ENCODE results near the gene MEF2D. TPM values are rescaled to one million over a fixed set of nuclear protein-coding genes. Genes with fewer than 3 reads are reported as not detected.

The MEF2D gene
- polyA plus RNA-seq, 3 donors = 21.1 to 31.7 (median 25.8) TPM

DNA sequence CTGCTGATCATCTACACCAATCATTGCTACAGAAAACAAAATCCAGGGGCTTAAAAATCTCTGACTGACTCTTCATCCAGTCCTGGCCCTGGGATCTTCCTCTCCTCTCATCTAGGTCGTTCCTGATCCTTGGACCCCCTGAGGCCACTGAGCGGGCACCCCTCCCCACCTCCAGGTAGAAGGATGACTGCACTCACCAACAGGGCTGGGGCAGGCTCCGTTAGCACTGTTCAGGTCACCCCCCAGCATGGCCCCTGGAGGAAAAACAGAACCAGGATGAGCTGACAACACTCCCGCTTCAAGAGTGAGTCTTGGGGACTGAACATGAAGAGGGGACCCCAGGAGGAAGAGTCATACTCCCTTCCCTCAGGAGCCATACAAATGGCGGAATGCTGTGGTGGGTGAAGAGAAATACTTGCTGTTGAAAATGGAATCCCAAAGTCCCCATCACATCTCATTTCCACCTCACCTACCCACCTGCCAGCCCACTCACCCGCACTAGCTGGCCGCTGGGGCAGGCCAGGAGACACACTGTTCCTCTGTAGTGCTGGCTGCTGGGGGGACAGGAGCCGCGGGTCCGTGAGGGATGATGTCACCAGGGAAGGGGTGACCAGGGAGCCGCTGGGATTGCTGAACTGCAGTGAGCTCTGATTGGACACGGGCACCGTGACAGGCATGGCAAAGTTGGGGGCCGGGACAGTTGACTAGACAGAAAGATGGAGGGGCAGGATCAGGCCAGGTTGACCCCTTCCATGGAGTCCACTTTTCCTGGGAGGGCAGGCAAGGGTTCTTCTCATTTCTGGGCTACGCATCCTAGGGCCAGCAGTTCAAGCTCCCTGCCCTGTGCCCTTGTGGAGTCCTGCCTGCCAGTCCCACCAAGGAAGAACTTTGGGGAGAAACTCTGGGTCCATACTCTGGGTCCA lies 21.2 kb downstream of the MEF2D start:
- DNase-seq (ENCODE audit: extremely low read depth in 1 of 11, low read depth in 9 of 11, low spot score in 4 of 11) = no peak

DNA sequence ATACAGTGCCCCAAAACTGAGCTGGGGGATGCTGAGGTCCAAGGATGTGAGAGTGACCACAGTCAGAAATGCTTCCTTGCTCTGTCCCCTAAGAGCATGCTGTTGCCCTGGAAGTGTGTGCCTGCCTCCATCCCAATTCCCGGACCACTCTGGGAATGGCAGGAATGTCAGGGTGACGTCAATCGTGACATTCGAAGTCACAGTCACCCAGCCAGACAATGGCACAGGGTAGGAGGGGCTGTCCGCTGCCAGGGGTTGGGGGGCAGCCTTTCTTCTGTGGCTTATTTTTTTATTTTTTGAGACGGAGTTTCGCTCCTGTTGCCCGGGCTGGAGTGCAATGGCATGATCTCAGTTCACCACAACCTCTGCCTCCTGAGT lies 22.3 kb downstream of the MEF2D start:
- no peak for DNase-seq (ENCODE audit: extremely low read depth in 1 of 11, low read depth in 9 of 11, low spot score in 4 of 11)

DNA sequence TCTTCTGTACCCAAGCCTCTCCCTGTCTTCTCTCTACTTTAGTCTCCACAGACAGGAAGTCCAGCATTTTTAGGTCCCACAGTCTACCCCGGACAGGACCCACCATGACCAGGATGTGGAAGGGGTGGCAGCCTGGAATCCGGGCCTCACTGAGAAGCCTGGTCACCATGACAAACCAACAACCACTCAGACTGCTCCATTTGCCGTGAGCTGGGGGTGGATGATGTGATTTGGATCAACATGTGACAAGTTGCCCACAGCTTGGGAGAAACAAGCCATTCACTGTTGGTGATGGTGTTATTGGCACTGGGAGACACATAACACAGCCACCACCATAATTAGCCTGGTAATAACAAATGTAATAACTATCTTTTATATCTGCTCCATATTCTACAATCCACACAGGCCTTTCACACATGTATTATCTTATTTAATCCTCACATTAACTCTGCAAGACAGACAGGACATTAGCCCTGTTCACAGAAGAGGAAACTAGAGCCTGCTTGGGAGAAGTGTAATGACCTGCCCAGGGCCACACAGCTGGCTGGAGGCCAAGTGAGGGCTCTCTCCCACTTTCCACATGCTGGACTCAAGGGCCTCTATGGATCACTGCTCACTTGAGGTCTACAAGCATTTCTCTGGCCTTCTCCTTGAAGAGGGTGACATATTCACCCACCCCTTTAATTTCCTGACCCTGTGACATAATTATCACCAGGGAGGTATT lies 22.9 kb downstream of the MEF2D start:
- no peak for DNase-seq (ENCODE audit: extremely low read depth in 1 of 11, low read depth in 9 of 11, low spot score in 4 of 11)

DNA sequence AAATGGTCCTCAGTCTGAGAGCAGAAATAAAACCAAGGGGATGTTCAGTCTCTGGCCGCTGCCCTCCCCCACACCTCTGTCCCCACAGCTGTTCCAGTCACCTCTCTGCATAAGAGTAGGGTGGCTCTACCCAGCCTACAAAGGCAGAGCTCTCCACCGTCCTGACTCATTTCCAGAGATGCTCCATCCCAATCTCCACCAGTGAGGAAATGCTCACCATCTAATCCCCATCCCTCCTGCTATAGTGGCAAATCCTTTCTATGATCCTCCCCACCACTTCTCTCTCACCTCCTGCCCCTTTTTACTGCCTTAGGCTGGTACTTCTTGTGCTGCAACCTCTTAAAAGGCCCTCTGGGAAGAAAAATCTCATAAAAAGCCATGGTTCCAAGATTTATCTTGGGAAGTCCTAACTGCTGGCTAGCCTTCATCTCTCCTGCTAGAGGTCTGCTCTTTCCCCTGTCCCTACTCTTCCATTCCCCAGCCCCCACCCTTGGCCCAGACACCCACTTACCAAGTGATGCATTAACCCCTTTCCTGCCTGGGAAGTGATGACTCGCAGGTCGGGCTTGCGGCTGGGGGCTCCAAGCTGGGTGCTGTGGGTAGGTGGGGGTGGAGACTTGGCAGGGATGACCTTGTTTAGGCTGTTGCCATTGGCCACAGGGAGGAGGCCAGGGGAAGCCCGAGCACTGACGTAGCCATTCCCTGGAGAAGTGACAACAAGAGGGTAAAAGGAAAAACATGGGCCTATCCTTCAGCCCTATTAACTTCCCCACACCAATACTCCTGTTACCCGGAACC lies 23.9 kb downstream of the MEF2D start:
- DNase-seq (ENCODE audit: extremely low read depth in 1 of 11, low read depth in 9 of 11, low spot score in 4 of 11) = no peak

DNA sequence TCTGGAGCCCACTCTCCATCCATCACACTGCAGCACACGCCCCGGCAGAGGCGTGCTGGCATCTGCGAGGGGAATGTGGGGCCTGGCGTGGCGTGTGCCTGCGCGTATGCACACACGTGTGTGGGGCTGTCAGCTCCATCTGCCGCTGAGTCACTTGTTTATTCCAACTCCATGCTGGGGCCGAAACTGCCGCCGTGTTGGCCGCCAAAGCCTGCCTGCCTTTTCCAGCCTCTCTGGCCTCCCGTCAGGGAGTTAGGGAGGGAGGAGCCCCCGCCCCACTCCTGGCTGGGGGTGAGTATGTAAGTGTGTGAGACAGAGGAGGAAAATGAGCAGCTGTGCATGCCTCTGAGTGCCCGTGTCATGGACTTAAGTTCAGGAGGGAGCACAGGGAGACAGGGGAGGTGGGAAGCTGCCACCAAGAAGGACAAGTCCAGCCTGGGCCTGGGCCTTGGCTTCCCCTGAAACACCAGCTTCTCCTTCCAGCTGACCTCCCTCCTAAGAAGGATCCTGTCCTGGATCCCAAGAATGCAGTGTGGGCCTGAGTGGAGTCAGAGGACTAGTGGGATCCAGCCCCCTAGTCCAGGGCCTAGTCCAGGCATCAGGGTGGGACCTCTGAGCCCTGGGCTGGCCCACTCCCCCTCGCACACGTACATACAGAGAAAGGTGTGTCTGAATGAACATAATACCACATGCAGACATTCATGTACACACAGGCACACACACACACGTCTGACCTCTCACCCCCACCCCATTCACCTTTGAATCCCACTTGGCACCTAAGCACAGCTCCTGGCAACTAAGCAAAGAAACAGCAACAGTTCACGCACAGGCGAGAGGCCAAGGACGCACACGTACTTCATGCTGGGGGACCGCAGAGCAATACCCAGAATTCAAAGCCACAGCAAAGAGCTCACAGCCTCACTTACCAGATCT lies 24.7 kb downstream of the MEF2D start:
- no peak for DNase-seq (ENCODE audit: extremely low read depth in 1 of 11, low read depth in 9 of 11, low spot score in 4 of 11)

DNA sequence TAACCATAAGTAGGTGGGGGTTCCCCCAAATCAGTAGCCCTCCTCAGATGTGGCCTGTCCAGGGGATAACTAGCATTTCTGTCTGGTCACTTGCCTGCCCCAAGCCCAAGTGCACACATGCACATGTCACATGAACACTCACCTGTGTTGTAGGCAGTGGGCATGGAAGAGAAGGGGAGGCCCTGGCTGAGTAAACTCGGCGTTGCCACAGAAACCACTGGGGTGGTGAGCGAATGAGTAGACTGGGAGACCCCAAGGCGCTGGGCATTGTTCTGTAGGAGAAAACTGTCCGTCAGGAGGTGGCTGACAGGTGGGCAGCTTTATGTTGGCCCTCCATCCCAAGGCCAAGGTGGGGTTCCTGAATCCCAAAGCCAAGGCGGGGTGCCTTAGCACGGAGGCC lies 25.6 kb downstream of the MEF2D start:
- no peak for DNase-seq (ENCODE audit: extremely low read depth in 1 of 11, low read depth in 9 of 11, low spot score in 4 of 11)

DNA sequence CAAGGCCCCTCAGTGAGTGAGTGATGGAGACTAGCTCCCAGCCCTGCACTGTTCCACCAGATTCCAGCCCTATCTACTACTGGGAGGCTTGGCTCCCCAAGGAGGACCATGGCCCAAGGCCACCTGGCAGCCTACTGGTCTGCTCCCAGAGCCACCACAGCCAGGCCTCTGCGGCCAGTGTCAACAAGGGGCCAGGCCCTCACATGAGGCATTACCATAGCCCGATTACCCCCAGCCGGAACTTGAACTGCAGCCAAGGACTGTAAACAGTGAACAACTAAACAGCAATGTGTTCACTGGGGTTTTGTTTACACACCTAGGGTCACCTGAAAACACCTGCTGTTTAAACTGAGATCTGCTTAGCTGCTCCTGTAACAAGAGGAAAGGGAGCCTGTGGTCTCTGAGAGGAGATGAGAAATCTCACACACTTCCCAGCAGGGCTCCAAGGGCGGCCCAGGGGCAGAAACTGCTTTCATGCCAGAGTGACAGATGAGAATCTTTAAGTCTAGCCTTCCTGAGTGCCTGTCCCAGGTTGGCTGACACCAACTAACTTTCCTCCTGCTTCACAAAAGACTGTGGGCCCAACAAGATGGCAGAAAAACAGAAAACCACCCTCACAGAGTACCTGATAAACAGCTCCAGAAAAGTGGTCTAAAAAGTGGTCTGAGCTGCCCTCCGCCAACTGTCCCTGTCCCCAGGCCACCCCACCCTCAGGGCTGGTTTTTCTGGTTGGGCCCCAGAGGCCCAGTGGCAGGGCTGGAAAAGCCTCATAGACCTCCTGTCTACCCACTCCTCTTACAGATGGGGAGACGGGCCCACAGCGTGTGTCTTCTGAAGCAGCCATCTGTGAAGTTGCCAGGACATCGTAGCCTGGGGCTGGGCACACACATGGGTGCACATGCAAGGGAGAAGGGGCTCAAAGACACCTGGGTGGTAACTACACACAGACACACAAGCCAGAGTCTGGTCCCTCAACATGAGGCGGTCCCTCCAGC lies 28.8 kb downstream of the MEF2D start:
- no peak for DNase-seq (ENCODE audit: extremely low read depth in 1 of 11, low read depth in 9 of 11, low spot score in 4 of 11)

DNA sequence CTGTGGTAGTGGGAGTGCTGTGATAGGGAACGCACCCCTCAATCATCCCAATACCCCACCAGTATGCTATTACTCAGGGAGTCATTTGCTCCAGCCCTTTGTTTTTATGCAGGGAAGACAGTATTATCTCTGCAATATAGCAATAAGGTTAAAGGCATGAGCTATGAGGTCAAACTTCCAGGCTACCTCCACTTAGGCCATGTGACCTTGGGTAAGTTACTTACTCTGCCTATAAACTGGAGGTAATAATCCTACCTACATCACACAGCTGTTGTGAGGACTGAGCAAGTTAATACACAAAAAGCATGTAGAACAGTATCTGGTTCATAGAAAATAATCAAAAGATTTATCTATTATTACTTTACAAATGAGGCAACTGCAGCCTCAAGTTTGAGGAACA lies 30.1 kb downstream of the MEF2D start:
- DNase-seq (ENCODE audit: extremely low read depth in 1 of 11, low read depth in 9 of 11, low spot score in 4 of 11) = no peak

DNA sequence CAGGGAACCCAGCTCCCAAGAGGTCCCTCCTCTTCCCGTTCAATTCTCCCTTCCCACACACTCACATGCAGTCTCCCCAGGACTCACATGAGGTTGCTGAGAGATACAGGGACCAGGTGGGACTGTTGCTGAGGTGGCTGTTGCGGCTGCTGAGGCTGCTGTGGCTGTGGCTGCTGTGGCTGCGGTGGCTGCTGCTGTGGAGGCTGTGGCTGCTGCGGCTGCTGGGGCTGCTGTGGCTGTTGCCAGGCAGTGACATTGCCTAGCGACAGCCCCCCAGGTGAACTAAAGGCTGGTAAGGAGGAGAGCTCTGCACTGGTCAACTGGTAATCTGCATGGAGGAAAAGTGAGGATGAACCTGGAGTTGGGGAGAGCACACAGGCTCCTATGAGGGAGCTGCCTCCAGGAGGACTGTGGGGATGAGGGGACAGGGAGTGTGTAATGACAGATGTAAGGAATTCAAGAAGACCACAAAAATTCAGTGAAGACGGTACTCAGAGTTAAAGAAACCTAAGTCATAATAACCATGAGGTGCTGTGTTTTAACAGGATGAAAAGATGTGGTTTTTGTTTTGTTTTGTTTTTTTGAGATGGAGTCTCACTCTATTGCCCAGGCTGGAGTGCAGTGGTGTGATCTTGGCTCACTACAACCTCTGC lies 31.8 kb downstream of the MEF2D start:
- no peak for DNase-seq (ENCODE audit: extremely low read depth in 1 of 11, low read depth in 9 of 11, low spot score in 4 of 11)

DNA sequence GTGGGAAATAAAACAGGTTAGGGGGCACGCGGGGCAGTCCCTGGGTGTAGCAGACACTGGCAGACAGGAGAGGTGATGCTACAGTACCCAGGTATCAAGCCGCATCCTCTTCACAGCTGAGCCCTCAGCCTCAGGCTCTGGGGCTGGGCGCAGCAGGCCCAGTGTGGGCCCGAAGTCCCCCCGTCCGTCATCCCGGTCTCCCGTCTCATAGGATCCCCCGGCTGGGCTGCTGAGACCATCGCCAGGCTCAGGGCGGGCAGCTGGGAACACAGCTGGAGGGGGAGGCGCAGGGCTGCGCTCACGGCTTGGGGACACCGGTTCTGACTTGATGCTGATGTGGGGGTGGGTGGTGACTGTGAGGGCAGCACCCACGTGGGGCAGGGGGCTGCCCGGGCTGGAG lies 32.7 kb downstream of the MEF2D start:
- no peak for DNase-seq (ENCODE audit: extremely low read depth in 1 of 11, low read depth in 9 of 11, low spot score in 4 of 11)

DNA sequence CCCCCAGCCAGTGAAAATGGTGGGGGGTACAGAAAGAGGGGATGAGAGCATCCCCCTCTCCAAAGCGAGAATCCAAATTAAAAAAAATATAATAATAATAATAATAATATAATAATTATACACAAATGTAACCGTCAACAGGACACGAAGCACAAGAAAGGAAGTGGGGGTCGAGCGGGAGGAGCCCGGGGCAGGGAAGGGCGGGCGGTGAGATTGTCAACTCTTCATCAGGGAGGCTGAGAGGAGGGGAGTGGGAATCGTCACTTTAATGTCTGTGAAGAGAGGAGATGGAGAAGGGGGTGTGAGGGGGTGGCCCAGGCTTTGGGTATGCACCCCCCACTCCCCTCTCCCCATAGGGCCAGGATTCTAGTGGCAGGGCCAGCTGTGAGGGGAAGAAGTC lies 33.2 kb downstream of the MEF2D start:
- no peak for DNase-seq (ENCODE audit: extremely low read depth in 1 of 11, low read depth in 9 of 11, low spot score in 4 of 11)

DNA sequence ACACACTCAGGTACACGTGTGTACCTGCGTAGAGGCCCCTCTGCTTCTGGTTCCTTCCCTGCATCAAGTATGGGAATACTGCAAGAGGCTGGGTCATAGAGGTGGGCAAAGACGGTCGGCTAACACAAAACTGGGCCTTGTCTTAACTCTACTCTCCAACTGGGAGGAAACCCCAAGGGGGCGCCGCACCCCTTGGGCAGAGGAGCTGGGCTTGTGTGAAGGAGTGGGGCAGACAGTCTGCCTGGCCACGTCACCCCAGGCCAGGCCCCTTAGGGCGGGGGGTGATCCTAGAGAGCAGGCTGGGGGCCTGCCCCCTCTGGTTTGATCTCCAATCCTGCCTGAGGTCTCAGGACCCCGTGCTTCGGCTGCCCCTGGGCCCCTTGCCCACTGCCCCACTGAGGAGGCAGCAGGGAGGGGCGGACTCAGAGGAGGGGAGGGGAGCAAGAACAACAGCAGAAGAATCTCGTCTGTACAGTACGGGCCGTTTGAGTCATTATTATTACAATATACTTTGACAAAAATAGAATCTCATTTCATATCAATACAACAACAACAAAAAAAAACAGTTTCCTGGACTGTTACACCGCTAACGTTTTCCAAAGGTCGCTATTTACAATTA lies 34.7 kb downstream of the MEF2D start:
- DNase-seq (ENCODE audit: extremely low read depth in 1 of 11, low read depth in 9 of 11, low spot score in 4 of 11) = no peak

DNA sequence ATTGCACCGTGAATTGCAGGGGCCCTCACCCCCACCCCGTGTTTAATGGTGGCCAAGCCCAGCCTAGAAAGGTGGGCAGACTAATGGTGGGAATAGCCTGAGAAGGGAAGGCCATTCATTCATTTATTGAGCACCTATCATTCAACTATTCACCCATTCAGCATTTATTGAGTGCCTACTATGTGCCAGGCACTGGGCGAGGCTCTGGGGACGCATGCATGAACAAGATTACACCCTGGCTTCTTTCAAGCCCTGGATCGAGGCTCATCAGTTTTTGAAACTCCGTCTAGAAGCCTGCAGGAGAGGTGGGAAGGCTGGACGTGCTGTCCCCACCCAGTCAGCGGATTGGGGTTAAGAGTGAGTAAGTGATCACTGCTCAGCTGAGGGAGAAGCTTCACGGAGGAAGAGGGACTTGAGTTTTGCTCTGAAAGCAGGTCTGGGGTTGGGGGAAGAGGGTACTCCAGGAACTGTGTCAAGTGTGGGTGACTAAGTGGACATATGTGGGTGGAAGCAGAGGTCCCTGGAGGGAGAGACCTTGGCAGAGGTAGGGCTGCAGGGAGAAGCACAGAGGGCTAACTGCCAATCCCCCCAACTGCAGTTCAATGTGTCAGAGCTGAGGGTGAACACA lies 35.6 kb downstream of the MEF2D start:
- DNase-seq (ENCODE audit: extremely low read depth in 1 of 11, low read depth in 9 of 11, low spot score in 4 of 11) = no peak

DNA sequence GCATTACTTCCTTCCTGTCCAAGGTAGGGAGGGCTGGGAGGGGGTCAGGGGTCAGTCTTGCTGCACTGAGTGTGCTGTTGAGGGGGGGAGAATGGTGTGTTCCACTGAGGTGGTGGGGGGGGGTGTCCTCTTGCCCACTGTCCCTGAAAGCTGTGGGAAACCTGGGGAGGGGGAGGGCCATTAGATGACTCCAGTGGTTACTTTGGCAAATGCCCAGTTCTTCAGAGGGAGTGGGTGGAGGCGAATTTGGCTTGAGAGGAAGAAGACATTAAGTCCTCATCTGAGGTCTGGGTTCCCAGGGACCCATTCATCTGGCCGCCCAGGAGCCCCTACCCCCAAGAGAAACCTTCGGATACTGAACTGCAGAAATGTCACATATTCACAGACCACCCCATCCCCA lies 36.2 kb downstream of the MEF2D start:
- no peak for DNase-seq (ENCODE audit: extremely low read depth in 1 of 11, low read depth in 9 of 11, low spot score in 4 of 11)

DNA sequence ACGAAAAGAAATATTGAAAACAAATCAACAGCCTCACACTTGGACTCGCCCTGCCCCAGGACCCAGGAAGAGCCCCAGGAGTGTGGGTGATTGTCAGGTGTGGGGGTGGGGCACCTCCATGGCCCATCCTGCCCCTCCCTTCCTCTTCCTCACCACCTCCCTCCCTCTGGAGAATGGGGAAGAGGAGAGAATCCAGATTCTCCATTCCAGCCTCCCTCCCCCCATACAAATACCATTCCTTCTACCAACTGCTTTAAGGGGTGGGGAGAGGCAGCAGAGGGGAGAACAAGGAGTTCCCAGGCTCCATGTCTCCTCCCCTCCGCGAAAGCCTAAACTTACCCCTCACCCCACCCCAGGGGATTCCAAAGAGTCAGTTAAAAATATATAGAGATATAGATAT lies 36.7 kb downstream of the MEF2D start:
- no peak for DNase-seq (ENCODE audit: extremely low read depth in 1 of 11, low read depth in 9 of 11, low spot score in 4 of 11)
